ENCODE data around the gene TSPAN8.

DNA sequence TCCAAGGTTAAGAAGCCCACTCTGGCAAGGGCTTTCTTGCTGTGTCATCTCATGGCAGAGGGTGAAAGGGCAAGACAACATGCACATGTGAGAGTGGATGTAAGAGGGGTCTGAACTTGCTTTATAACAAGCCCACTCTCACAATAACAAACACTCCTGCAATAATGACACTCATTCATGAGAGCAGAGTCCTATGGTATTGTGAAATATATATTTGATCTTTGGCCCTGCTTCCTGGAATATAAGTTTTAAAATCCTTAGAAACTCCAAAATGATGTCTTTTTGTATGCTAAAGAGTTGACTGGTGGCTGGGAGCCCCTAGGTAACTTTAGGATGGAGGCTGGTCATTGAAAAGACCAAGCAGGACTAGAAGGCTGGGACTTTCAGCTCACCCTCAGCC is 51.8 kb downstream of the TSPAN8 start:
- TF ChIP-seq POLR2A (IDR thresholded peaks at IDR 0.05), result no peak
- TF ChIP-seq POLR2AphosphoS5 (IDR thresholded peaks at IDR 0.05), result no peak
- no peak for TF ChIP-seq CTCF (IDR thresholded peaks at IDR 0.05)
- TF ChIP-seq EP300 (IDR thresholded peaks at IDR 0.05), result no peak

Measured in sigmoid colon (tissue), 4 donors.